CD8-positive, alpha-beta memory T cell (primary cell): ENCODE data around the gene TRIM36. TPM values are rescaled to one million over a fixed set of nuclear protein-coding genes. Genes with fewer than 3 reads are reported as not detected.

ENCODE experiments used
- CTCF ChIA-PET: fragments of 350-600 bp; sonication (Branson Sonifier 250); formaldehyde crosslinking; loops from one replicate; lab custom pipeline; 2021; ENCODE audit warnings: antibody characterized with exemption; lab: Charles Lee
- POLR2A ChIA-PET: fragments of 350-600 bp; sonication (Branson Sonifier 250); formaldehyde crosslinking; loops from one replicate; lab custom pipeline; 2021; ENCODE audit warnings: antibody characterized with exemption; lab: Charles Lee
- DNase-seq, 5 donors: peaks; one replicate each; pipeline versions ENCODE4 v3.0.0 to v3.0.0-alpha.2; 2020 to 2022; ENCODE audit warnings: mixed read lengths in 1 of 5
- H3K27ac ChIP-seq: one replicate; pipeline ENCODE4 v1.7.0; 2013; ENCODE audit warnings: low read depth, mild to moderate bottlenecking, low read length, moderate library complexity
- H3K27me3 ChIP-seq: 2 replicates; pipeline ENCODE4 v1.7.0; 2013; ENCODE audit warnings: low read length, mild to moderate bottlenecking; ENCODE audit not compliant: insufficient read depth, poor library complexity, severe bottlenecking
- H3K36me3 ChIP-seq: 2 replicates; pipeline ENCODE4 v1.7.0; 2013; ENCODE audit warnings: mild to moderate bottlenecking, low read length, moderate library complexity; ENCODE audit not compliant: insufficient read depth
- H3K4me1 ChIP-seq: 2 replicates; pipeline ENCODE4 v1.7.0; 2013; ENCODE audit warnings: mild to moderate bottlenecking, low read length, moderate library complexity; ENCODE audit not compliant: insufficient read depth
- H3K4me3 ChIP-seq: 2 replicates; pipeline ENCODE4 v1.7.0; 2013; ENCODE audit warnings: mild to moderate bottlenecking, low read length
- H3K9me3 ChIP-seq: 2 replicates; pipeline ENCODE4 v1.7.0; 2013; ENCODE audit warnings: mild to moderate bottlenecking, low read length
- H3K27ac Mint-ChIP-seq, 8 donors: one replicate each; pipeline ENCODE4 v1.8.0; 2020 to 2021; ENCODE audit warnings: mixed read lengths in 8 of 8, mild to moderate bottlenecking in 6 of 8, inconsistent platforms in 3 of 8, moderate library complexity in 3 of 8
- H3K27me3 Mint-ChIP-seq, 2 donors: one replicate each; pipeline ENCODE4 v1.8.0; 2020 to 2021; ENCODE audit warnings: mixed read lengths in 2 of 2, mild to moderate bottlenecking in 1 of 2, moderate library complexity in 1 of 2
- H3K36me3 Mint-ChIP-seq, 3 donors: one replicate each; pipeline ENCODE4 v1.8.0; 2020 to 2021; ENCODE audit warnings: mixed read lengths in 3 of 3, inconsistent platforms in 1 of 3, mild to moderate bottlenecking in 1 of 3
- H3K4me1 Mint-ChIP-seq, 3 donors: one replicate each; pipeline ENCODE4 v1.8.0; 2020 to 2021; ENCODE audit warnings: mixed read lengths in 3 of 3, inconsistent platforms in 1 of 3, mild to moderate bottlenecking in 1 of 3
- H3K4me3 Mint-ChIP-seq, 7 donors: one replicate each; pipeline ENCODE4 v1.8.0; 2020 to 2021; ENCODE audit warnings: mixed read lengths in 7 of 7, mild to moderate bottlenecking in 6 of 7, moderate library complexity in 4 of 7, inconsistent platforms in 2 of 7
- H3K9me3 Mint-ChIP-seq, 5 donors: one replicate each; pipeline ENCODE4 v1.8.0; 2020 to 2022; ENCODE audit warnings: mixed read lengths in 5 of 5, mild to moderate bottlenecking in 3 of 5, moderate library complexity in 2 of 5, inconsistent platforms in 1 of 5
- polyA plus RNA-seq: library from polyadenylated mRNA; unstranded; fragments of 300-500 nt; fragmentation: Illumina TruSeq; gene quantifications from one replicate; pipeline ENCODE4 v1.2.3, GENCODE V29; 2021
- total RNA-seq, 2 experiments: library from RNA; stranded (reverse); gene quantifications; one replicate each; pipeline ENCODE4 v1.2.3, GENCODE V29; 2021

The TRIM36 gene
- total and polyA plus RNA-seq, 3 experiments from 2014 or later, result 0.15 to 0.58 TPM; not detected in 1

GRCh38 chr5:115087951-115088350, 81.8 kb downstream of the TRIM36 start:
- no peaks in the 10 kb centered on the region for H3K4me1 Mint-ChIP-seq
- CTCF ChIA-PET, result no interaction called here
- H3K4me3 Mint-ChIP-seq, result no peak overlapping the region

GRCh38 chr5:115086473-115086872, 83.2 kb downstream of the TRIM36 start:
- Mint-ChIP-seq H3K9me3 (no peaks in the 10 kb centered on the region), H3K27me3 (peaks cover 9 to 38% of the 10 kb centered on the region in 2 donors), H3K4me3 (no peak overlapping the region), H3K4me1 (no peaks in the 10 kb centered on the region), H3K27ac (peak overlapping the region in 1 of 8 donors; percentile 15), H3K36me3 (no peaks in the 10 kb centered on the region)
- ChIA-PET POLR2A (no interaction called here), CTCF (no interaction called here)
- Histone ChIP-seq H3K4me3 (no peak overlapping the region), H3K4me1 (no peaks in the 10 kb centered on the region), H3K36me3 (no peaks in the 10 kb centered on the region), H3K9me3 (no peaks in the 10 kb centered on the region), H3K27me3 (no peaks in the 10 kb centered on the region), H3K27ac (no peak overlapping the region)
- DNase-seq, result no peak

More at GRCh38 chr5:115087951-115088350, 81.8 kb downstream of the TRIM36 start:
- no peak for DNase-seq
- H3K27me3 Mint-ChIP-seq, result peaks cover 8 to 38% of the 10 kb centered on the region in 2 donors
- H3K9me3 Mint-ChIP-seq, result no peaks in the 10 kb centered on the region
- Histone ChIP-seq H3K9me3 (no peaks in the 10 kb centered on the region), H3K27ac (no peak overlapping the region), H3K36me3 (no peaks in the 10 kb centered on the region), H3K27me3 (no peaks in the 10 kb centered on the region), H3K4me1 (no peaks in the 10 kb centered on the region), H3K4me3 (no peak overlapping the region)
- POLR2A ChIA-PET, result no interaction called here
- H3K36me3 Mint-ChIP-seq, result no peaks in the 10 kb centered on the region
- H3K27ac Mint-ChIP-seq, result no peak overlapping the region

- no peaks in the 10 kb centered on the region for H3K9me3 ChIP-seq
- POLR2A ChIA-PET, result no interaction called here
- Mint-ChIP-seq H3K4me3 (no peak overlapping the region), H3K27me3 (peaks cover 9 to 34% of the 10 kb centered on the region in 2 donors), H3K36me3 (no peaks in the 10 kb centered on the region), H3K4me1 (no peaks in the 10 kb centered on the region), H3K9me3 (no peaks in the 10 kb centered on the region), H3K27ac (no peak overlapping the region)
- H3K36me3 ChIP-seq, result no peaks in the 10 kb centered on the region
- DNase-seq, result no peak
- CTCF ChIA-PET, result no interaction called here
- H3K27ac ChIP-seq, result no peak overlapping the region
- no peak overlapping the region for H3K4me3 ChIP-seq
- no peaks in the 10 kb centered on the region for H3K27me3 ChIP-seq
- H3K4me1 ChIP-seq, result no peaks in the 10 kb centered on the region
Observed at GRCh38 chr5:115084246-115084793, 85.4 kb downstream of the TRIM36 start.

- ChIA-PET CTCF (no interaction called here), POLR2A (no interaction called here)
- no peaks in the 10 kb centered on the region for H3K36me3 ChIP-seq
- no peaks in the 10 kb centered on the region for H3K27me3 ChIP-seq
- H3K9me3 ChIP-seq, result no peaks in the 10 kb centered on the region
- DNase-seq, result no peak
- H3K4me3 ChIP-seq, result no peak overlapping the region
- Mint-ChIP-seq H3K4me1 (no peaks in the 10 kb centered on the region), H3K27me3 (peaks cover 5 to 17% of the 10 kb centered on the region in 2 donors), H3K4me3 (no peak overlapping the region), H3K27ac (no peak overlapping the region), H3K9me3 (no peaks in the 10 kb centered on the region), H3K36me3 (no peaks in the 10 kb centered on the region)
- no peaks in the 10 kb centered on the region for H3K4me1 ChIP-seq
- H3K27ac ChIP-seq, result no peak overlapping the region
Observed at GRCh38 chr5:115079924-115080623, 89.6 kb downstream of the TRIM36 start.

Other genes starting within 250 kb of the TRIM36 start
- gene PGGT1B, start 93.0 kb upstream of the TRIM36 start, total RNA-seq, result 10 to 100 TPM; 44.0 to 46.1 TPM
- 12.5 TPM for gene PGGT1B, start 93.0 kb upstream of the TRIM36 start, polyA plus RNA-seq
- gene CCDC112, start 126.7 kb upstream of the TRIM36 start, total RNA-seq, result 1 to 10 TPM; 1.6 to 2.2 TPM
- gene CCDC112, start 126.7 kb upstream of the TRIM36 start, polyA plus RNA-seq, result 4.8 TPM